H7 (cell line): ENCODE results near the gene SBF1. TPM values are rescaled to one million over a fixed set of nuclear protein-coding genes. Genes with fewer than 3 reads are reported as not detected.
"Not testable (repeated sequence)": the region's sequence is repeated elsewhere in the genome, so short reads cannot be mapped to it uniquely, and the experiment has no call there.

Experiments used
- DNase-seq: peaks from one replicate; pipeline ENCODE4 v3.0.0; 2012
- H3K27me3 ChIP-seq: 2 replicates; pipeline ENCODE4 v1.6.0; 2011; ENCODE audit warnings: mild to moderate bottlenecking, low read length; ENCODE audit not compliant: control insufficient read depth, insufficient read depth
- H3K36me3 ChIP-seq: replicated peaks from 2 replicates; pipeline ENCODE4 v1.5.1; 2011; ENCODE audit warnings: low read length; ENCODE audit not compliant: control insufficient read depth, insufficient read depth
- H3K4me3 ChIP-seq: 2 replicates; pipeline ENCODE4 v1.5.1; 2011; ENCODE audit warnings: low read depth, mild to moderate bottlenecking, control low read depth, low read length, moderate library complexity; ENCODE audit not compliant: insufficient read depth
- total RNA-seq: library from RNA; depleted of rRNA; stranded (reverse); fragments of >200 nt; shearing (Covaris generic); gene quantifications from 2 replicates; pipeline ENCODE4 v1.2.3, GENCODE V29; 2014

Gene SBF1
- total RNA-seq, 1 experiment from 2014 or later = 53.8 TPM

DNA sequence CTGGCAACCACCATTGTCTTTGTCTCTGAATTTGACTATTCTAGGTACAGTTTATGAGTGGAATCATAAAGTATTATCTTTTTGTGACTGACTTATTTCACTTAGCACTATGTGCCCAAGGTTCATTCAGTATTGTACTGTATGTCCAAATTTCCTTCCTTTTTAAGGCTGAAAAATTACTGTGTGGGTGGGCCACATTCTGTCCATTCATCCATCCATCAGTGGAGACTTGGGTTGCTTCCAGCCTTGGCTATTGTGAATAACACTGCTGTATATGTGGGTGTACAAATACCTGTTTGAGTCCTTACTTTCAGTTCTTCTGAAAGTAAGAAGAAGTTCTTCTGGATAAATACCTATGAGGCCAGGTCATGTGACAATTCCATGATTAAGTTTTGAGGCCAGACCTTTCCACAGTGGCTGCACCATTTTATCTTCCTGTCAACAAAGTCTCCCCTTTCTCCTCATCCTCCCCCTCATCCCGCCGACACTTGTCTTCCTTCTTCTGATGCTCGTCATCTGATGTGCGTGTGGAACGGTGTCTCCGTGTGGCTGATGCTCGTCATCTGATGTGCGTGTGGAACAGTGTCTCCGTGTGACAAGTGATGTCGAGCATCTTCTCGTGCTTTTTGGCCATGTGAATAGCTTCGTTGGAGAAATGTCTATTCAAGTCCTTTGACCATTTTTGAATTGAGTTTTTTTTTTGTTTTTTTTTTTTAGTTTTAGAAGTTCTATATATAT is 49.5 kb downstream of the SBF1 start:
- no peaks in the 10 kb centered on the region for H3K27me3 ChIP-seq
- H3K36me3 ChIP-seq = peaks cover 21% of the 10 kb centered on the region
- no peak for DNase-seq
- no peak overlapping the region for H3K4me3 ChIP-seq

DNA sequence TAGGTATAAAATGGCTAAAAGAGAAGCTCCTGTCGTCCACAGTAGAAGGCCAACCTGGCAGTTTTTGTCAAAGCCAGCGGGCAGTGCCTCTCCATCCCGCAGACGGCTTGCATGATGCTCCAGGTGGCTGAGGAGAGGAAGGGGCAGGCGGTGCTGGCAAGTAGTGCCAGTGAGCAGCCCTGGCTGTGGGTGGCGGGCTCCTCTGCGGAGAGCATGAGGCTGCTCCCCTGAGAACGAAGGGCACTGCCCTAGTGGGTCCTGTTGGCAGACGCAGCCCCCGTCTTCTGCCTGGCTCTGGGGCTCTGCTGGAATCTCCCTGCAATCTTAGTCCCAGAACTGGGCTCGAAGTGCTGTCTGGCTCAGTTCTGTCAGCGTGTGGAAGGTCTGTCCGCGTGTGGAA is 50.9 kb downstream of the SBF1 start:
- no peak for DNase-seq
- no peaks in the 10 kb centered on the region for H3K27me3 ChIP-seq
- H3K36me3 ChIP-seq = peaks cover 24% of the 10 kb centered on the region
- no peak overlapping the region for H3K4me3 ChIP-seq

DNA sequence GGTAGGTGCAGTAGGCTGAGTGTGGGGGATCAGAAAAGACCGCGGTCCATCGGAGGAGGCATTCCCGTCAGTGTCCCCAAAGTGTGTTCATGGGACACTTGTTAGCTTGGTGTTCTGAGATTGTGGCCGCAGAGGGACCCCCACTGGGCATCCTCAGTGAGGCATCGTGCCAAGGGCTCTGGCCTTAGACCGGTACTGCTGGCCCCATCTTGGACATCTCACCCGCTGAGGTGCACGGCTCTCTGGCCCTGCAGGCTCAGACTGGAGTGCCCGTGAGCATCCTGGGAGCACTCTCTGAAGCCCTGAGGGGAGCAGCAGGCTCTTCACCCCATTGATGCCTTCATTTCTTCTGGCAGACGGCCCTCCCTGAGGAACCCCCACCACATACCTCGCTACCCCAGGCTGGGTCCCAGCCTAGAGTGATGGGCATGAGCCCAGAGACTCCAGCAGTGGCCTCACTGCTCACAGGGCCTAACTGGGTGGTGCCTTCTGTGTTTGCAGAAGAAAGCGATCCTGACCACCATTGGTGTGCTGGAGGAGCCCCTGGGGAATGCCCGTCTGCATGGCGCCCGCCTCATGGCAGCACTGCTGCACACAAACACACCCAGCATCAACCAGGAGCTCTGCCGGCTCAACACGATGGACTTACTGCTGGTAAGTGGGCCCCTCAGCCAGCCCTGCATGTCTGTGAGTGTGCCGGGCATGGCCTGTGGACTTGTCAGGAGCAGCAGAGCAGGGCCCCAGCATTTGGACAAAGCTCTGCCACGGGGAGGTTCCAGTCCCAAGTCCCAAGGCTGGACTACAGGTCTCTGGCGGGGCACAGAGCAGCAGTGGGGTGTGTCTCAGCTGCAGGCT is 51.6 kb downstream of the SBF1 start:
- Histone ChIP-seq H3K36me3 (peaks cover 27% of the 10 kb centered on the region), H3K27me3 (no peaks in the 10 kb centered on the region), H3K4me3 (no peak overlapping the region)
- DNase-seq = no peak

DNA sequence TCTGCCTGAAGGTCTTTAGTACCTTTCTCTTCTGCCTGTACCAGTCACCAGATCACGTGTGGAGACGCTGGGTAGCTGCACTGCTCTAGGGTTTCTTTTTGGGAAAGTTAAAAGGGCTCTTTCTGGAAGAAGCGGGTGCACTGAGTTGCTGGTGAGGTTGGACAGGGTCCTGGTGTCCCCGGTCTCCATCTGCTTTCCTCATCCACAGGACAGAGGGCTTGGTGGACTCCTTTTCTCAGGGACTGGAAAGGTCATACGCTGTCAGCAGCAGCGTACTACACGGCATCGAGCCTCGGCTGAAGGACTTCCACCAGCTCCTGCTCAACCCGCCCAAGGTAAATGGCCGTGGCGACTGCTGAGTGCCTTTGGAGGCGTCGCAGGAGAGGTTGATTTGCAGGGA is 52.8 kb downstream of the SBF1 start:
- Histone ChIP-seq H3K4me3 (no peak overlapping the region), H3K36me3 (peaks cover 31% of the 10 kb centered on the region), H3K27me3 (no peaks in the 10 kb centered on the region)
- DNase-seq = no peak

DNA sequence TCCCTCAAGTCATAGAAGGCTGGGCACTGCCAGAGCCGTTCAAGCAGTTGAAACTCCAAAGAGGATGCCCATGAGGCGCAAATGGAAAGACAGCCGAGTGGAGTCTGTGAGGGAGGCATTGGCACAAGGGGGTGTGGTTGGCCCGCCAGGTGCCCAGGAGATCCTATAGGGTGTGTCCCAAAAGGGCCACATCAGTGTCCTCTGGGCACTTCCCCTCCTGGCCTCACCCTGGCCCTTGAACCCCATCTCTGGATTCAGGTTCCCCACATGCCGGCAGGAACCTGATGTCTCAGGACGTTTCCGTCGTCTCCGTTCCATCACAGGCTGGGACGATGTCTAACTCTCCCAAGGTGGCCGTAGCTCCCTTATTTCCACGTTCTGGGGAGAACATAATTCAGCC is 54.3 kb downstream of the SBF1 start:
- H3K27me3 ChIP-seq = no peaks in the 10 kb centered on the region

DNA sequence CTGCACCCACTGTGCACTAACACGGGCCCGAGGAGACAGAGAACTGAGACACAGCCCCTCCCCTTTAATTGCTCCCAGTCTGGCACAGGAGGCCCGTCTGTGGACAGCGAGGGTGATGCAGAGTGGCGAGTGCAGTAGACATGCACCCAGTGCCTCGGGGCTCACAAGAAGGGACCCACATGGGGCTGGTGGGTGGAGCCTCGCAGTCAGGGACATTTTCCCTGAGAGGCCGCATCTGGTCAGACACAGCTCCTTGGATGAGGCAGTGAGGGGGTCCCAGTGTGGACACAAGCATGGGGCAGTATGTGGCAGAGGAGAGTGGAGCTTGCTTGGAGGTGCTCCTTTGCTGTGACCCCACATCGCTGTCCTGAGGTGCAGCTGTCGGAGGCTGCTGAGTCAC is 54.8 kb downstream of the SBF1 start:
- no peak for DNase-seq
- Histone ChIP-seq H3K4me3 (no peak overlapping the region), H3K36me3 (peaks cover 31% of the 10 kb centered on the region), H3K27me3 (no peaks in the 10 kb centered on the region)

More for the DNA sequence above, 54.3 kb downstream of the SBF1 start:
- Histone ChIP-seq H3K36me3 (peaks cover 34% of the 10 kb centered on the region), H3K4me3 (no peak overlapping the region)
- DNase-seq = no peak

DNA sequence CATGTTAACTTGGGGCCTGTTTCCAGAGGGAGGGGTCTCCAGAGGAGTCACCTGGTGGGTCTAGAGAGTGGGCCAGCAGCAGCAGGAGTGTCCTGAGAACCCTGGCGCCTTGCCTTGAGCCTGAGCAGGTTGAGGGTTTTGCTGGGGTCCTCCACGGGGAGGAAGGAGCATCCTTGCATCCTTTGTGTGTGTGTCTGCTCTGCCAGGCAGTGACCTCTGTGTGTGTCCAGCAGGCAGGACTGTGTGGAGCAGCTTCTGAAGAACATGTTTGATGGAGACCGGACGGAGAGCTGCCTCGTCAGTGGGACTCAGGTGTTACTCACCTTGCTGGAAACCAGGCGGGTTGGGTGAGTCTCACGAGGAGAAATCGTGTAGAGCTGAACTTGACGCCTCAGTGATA is 55.7 kb downstream of the SBF1 start:
- Histone ChIP-seq H3K36me3 (peaks cover 33% of the 10 kb centered on the region), H3K4me3 (no peak overlapping the region), H3K27me3 (no peaks in the 10 kb centered on the region)
- DNase-seq = no peak

DNA sequence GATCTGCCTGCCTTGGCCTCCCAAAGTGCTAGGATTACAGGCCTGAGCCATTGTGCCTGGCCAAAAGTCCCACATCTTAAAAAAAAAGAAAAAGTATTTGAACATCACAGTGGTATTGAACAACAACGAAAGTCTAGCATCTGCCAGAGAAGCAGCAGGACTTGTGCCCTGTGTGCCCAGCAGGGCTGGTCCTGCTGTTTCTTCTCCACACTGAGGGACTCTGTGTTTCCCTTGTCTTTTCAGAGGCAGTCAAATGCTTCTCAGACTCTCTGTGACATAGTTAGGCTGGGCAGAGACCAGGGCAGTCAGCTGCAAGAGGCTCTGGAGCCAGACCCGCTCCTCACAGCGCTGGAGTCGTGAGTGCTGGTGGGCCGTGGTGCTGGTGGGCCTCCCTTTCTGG is 56.2 kb downstream of the SBF1 start:
- H3K27me3 ChIP-seq = no peaks in the 10 kb centered on the region
- no peak for DNase-seq
- no peak overlapping the region for H3K4me3 ChIP-seq
- peaks cover 34% of the 10 kb centered on the region for H3K36me3 ChIP-seq

DNA sequence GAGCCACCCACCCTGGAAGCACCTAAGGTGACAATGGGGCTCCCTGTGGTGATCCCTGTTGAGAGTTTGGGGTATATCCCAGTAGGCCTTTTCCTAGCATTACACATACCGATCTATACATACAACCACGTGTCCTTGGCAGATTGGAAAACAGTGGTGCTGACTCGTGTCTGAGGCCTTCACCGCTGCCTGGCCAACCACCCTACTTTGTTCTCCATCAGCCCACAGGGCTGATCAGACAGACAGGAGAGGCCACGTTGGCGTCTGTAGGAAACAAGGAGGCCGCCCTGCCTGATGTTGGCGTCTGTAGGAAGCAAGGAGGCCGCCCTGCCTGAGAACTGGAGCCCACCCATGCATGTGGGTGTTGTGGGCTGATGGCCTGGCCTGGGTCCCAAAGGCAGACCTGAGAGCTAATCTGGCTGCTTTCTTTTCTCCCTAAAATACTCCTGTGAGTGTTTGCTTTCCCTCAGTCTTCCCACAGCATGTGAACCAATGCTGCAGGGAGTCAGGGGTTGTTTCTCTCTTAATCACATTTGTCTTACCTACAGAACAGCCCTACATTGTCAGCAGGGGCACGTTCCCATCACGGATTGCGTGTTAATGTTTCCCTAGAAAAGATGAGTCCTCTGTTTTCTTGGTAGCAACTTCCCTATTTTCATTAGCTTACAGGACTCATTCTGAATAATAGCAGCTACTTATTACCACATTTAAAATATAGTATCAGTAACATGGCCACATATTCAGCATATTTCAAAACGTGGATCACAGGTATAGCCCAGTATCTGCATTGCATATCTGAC is 57.2 kb downstream of the SBF1 start:
- DNase-seq = no peak
- no peaks in the 10 kb centered on the region for H3K27me3 ChIP-seq
- peaks cover 27% of the 10 kb centered on the region for H3K36me3 ChIP-seq
- H3K4me3 ChIP-seq = no peak overlapping the region

DNA sequence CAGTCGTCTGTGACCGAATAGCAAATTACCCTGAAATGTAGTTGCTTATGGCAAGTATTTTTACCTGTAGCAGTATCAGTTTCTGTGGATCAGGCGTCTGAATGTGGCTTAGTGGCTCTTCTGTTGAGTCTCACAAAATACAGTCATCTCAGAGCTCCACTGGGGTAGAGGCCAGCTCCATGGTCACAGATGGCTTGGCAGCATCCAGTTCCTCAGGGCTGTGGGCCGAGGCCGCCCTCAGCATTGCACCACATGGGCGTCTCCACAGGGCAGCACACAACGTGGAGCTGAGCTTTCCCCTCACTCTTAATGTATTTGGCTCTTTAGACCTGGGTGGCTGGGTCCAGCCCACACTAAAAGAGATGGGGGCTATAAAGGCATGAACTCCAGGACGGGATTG is 57.8 kb downstream of the SBF1 start:
- Histone ChIP-seq H3K36me3 (peaks cover 24% of the 10 kb centered on the region), H3K27me3 (no peaks in the 10 kb centered on the region), H3K4me3 (no peak overlapping the region)
- DNase-seq = no peak

DNA sequence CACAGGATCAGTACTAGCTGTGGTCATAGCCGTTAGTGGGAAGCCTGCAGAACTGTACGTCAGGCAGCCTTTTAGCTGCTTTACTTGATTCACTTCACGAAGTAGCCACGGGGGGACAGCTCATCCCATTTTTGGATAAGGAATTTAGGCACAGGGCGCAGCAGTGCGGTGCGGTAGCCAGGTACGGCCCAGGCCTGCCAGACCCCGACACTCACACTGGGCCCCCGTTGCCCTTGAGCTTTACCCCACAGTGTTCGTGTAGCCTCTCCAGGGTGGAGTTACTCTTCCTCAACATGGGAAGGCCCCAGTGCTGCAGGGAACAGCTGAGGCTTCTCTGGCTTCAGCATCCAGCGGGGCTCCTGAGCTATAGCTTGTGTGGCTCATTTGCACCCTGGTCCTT is 59.4 kb downstream of the SBF1 start:
- H3K27me3 ChIP-seq = no peaks in the 10 kb centered on the region
- no peak for DNase-seq
- H3K36me3 ChIP-seq = peaks cover 23% of the 10 kb centered on the region
- no peak overlapping the region for H3K4me3 ChIP-seq

DNA sequence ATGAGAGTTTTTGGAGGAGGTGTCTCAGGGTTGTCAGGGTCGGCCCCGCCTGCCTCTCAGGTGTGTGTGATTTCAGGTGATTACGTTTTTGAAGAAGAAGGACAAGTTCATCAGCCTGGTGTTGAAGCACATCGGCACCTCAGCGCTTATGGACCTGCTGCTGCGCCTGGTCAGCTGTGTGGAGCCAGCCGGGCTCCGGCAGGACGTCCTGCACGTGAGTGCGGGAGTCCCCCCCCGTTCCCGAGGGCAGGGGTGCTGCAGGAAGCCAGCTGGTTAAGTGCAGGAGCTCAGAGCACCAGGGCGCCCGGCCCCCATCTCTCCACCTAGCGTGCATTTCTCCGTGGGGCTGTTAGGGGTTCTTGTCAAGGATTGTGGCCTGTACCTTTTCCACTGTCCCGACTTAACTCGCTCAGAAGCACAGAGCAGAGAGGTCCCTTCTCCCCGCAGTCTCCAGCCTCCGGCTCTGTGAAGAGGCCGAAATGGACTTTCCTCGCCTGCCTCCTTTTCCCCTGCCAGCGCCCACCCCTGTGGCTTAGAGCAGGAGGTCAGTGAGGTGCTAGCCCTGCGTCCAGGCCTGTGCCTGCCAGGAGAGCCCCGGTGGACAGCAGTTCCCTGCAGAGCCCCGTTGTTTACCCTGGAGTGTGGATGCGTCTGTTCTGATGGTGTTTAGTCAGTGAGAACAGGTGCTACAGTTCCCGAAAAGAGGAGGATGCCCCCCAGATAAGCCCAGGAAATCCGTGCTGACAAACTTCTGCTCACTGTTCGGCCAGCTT is 60.2 kb downstream of the SBF1 start:
- no peaks in the 10 kb centered on the region for H3K27me3 ChIP-seq
- no peak for DNase-seq
- H3K4me3 ChIP-seq = no peak overlapping the region
- H3K36me3 ChIP-seq = peaks cover 21% of the 10 kb centered on the region

DNA sequence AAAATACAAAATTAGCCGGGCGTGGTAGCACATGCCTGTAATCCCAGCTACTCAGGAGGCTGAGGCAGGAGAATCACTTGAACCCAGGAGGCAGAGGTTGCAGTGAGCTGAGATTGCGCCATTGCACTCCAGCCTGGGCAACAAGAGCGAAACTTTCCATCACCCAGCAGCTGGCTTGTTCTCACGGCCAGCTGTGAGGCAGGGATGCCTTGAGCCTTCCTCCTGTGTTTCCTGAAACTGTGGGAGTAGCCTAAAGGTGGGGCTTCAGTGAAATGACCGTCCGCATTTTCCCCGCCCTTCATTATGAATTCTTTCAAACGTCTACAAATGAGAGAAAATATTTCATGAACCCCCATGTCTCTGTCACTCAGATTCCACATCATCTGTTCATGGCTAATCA is 65.9 kb downstream of the SBF1 start:
- not testable (repeated sequence) for DNase-seq, H3K27me3 ChIP-seq, H3K4me3 ChIP-seq, H3K36me3 ChIP-seq

DNA sequence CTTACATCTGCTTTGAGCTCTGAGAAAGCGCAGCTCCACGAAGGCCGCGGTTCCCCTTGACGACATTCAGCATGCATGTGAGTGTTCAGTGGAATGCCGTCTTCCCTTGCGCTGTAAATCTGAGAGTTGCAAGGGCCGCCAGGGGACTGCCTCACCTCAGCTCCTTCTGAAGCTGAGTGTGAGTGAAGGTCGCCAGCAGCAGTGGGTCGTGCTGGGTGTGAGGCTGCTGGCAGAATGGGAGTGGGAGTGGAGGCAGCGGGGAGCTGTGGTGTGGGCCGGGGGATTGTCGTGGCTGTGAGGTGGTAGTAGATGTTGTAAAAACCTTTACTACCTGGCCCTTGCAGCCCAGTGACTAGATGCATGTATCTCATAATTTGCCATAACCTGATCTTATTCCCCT is 66.5 kb downstream of the SBF1 start:
- Histone ChIP-seq H3K4me3 (no peak overlapping the region), H3K36me3 (peaks cover 2% of the 10 kb centered on the region), H3K27me3 (no peaks in the 10 kb centered on the region)
- no peak for DNase-seq
